Common myeloid progenitor, CD34-positive (primary cell): ENCODE results near the gene SDCBP2.

Source experiments
- CTCF ChIA-PET: fragments of 350-600 bp; sonication (Branson Sonifier 250); formaldehyde crosslinking; loops from one replicate; lab custom pipeline; 2021; ENCODE audit warnings: antibody characterized with exemption; lab: Charles Lee
- POLR2A ChIA-PET: fragments of 350-600 bp; sonication (Branson Sonifier 250); formaldehyde crosslinking; loops from one replicate; lab custom pipeline; 2021; ENCODE audit warnings: antibody characterized with exemption; lab: Charles Lee
- DNase-seq, 3 donors: peaks; one replicate each; pipeline versions ENCODE4 v3.0.0 to v3.0.0-alpha.2; 2013
- H3K27ac ChIP-seq, 2 experiments: 1 replicate in 1 of 2; 2 replicates in 1 of 2; pipeline ENCODE4 v1.7.0; 2013; ENCODE audit warnings: inconsistent platforms in 2 of 2, low read length in 2 of 2, mild to moderate bottlenecking in 2 of 2, low read depth in 1 of 2, moderate library complexity in 1 of 2; ENCODE audit not compliant: severe bottlenecking in 2 of 2, insufficient read depth in 1 of 2, poor library complexity in 1 of 2
- H3K27me3 ChIP-seq, 5 experiments: replicated peaks in 2 of 5; 1 replicate in 3 of 5; 2 replicates in 2 of 5; pipeline versions ENCODE4 v1.6.1 to v1.7.0; 2013; ENCODE audit warnings: low read length in 4 of 5, mild to moderate bottlenecking in 2 of 5, moderate library complexity in 2 of 5, inconsistent platforms in 1 of 5; ENCODE audit not compliant: insufficient read depth in 5 of 5, control insufficient read depth in 4 of 5
- H3K36me3 ChIP-seq, 4 experiments: 1 replicate in 2 of 4; 2 replicates in 2 of 4; pipeline versions ENCODE4 v1.6.1 to v1.7.0; 2013; ENCODE audit warnings: low read length in 3 of 4, control low read depth in 1 of 4, mild to moderate bottlenecking in 1 of 4; ENCODE audit not compliant: control insufficient read depth in 4 of 4, insufficient read depth in 4 of 4
- H3K4me1 ChIP-seq, 4 experiments: 1 replicate in 3 of 4; 2 replicates in 1 of 4; pipeline versions ENCODE4 v1.6.1 to v1.7.1; 2013; ENCODE audit warnings: low read length in 3 of 4, mild to moderate bottlenecking in 3 of 4, control low read depth in 1 of 4, inconsistent platforms in 1 of 4, moderate library complexity in 1 of 4; ENCODE audit not compliant: control insufficient read depth in 4 of 4, insufficient read depth in 4 of 4; ENCODE audit errors: control extremely low read depth in 1 of 4
- H3K4me3 ChIP-seq, 7 experiments: 1 replicate in 4 of 7; 2 replicates in 3 of 7; pipeline versions ENCODE4 v1.5.1 to v1.7.0; 2013; ENCODE audit warnings: mild to moderate bottlenecking in 7 of 7, low read length in 6 of 7, moderate library complexity in 6 of 7, inconsistent platforms in 2 of 7, low read depth in 2 of 7, control low read depth in 1 of 7; ENCODE audit not compliant: insufficient read depth in 4 of 7, control insufficient read depth in 1 of 7; ENCODE audit errors: extremely low read depth in 1 of 7
- H3K9me3 ChIP-seq, 5 experiments: 1 replicate in 4 of 5; 2 replicates in 1 of 5; pipeline versions ENCODE4 v1.6.1 to v1.7.1; 2013; ENCODE audit warnings: low read length in 4 of 5, mild to moderate bottlenecking in 2 of 5, inconsistent platforms in 1 of 5, low read depth in 1 of 5, moderate library complexity in 1 of 5; ENCODE audit not compliant: control insufficient read depth in 4 of 5, insufficient read depth in 2 of 5; ENCODE audit errors: control extremely low read depth in 1 of 5
- WGBS: methylation state at CpG from one replicate; pipeline ENCODE4 v1.1.5; 2013; ENCODE audit not compliant: insufficient coverage; 5-methylcytosine and 5-hydroxymethylcytosine counted together

Gene SDCBP2

DNA sequence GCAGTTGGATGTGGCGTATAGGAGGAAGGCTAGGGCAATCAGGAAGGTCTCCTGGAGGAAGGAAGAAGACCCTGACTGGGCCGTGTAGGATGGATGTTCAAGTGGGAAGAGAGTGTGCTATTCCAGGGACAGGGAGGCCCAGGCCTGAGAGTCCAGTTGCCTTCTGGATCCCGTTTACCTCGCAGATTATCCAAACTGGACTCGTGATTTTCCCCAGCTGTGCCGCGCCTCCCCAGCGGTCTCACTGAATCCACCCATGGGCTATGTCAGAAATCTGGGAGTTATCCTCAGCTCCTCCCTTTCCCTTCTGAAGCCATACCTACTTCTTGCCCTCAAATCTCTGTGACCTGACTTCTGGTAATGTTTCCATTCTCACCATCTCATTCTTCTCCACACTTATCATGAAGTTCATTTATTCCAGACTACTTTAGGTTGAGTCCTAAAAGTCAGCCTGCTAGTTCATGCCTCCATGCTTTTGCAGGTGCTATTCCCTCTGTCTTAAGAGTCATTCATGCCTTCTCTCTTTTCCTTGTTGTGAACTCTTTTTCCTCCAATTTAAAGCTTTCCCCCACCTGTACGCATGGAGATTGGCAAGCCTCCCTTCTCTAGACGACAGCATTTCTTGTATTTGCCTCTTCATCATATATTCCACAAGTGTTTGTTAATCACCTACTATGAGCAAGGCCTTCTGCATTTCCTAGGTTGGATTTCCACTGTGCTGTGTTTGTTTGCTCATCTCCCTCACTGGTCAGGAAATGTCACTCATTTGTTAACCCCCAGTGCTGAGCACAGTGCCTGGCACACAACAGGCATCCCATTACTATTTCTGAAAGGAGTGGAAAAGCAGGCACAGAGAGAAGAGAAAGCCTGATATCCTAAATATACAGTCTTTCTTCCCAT, 2.7 kb downstream of the SDCBP2 start:
- 63% methylated on average over 10 of the region's 10 CpGs for WGBS
- Histone ChIP-seq H3K36me3 (peaks cover 0 to 16% (median 7%) of the 10 kb centered on the region in 4 experiments), H3K9me3 (no peaks in the 10 kb centered on the region), H3K4me3 (peak overlapping the region; percentile 66 to 95 (median 82)), H3K4me1 (peaks cover 10 to 63% (median 43%) of the 10 kb centered on the region in 4 experiments), H3K27ac (peak overlapping the region; percentile 99), H3K27me3 (no peaks in the 10 kb centered on the region)
- ChIA-PET POLR2A (interaction anchor here (0.5 to 2.5 kb wide), 4 partner anchors 65 to 325 kb away, joined by 3 to 8 read pairs (median 4); partner anchors contain the start of gene FKBP1A), CTCF (interaction anchor here (1.0 to 3.4 kb wide), 7 partner anchors 10 to 110 kb away, joined by 3 to 11 read pairs (median 4); no protein-coding TSS in a partner anchor)
- no peak for DNase-seq

DNA sequence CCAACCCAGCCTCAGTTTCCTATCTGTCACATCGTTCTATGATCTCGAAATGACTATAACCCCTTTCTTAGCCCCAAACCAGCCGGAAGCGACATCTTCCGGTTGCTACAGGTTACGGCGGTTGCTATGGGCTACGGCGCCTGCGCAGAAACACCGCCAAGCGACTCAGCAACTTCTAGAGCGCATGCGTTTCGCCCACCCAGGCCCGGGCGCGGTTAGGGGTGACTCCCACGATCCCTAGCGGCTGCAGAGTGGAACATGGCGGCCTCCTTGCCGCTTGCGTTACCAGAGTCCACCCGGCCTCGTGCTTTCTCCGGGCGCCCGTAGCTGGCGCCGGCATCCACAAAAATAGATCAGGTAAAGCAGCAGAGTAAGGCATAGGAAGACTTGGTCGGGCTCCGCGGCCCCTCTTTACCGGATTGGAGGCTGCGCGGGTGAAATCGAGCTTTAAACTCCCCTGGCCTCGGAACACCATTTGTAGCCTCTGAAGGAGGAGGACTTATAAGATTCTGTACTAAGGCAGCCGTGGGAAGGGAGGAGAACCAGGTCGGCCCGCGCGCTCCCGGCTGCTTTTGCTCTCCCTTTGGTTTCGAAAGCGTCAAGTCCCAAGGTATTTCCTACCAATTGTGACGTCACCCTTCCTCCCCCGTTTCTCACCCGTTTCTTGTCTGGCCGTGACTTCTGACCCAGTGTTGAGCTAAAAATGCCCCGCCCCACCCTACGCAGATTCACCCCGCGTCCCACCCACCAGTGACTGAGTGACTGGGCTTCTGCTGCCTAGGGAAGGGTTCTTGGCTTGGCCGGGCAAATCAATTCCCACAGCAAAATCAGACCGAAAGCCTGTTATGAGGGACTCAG, 3.5 kb downstream of the SDCBP2 start:
- CTCF ChIA-PET, result interaction anchor here (0.6 to 4.0 kb wide), 6 partner anchors 10 to 113 kb away, joined by 3 to 35 read pairs (median 4); no protein-coding TSS in a partner anchor
- WGBS, result under 1% methylated on average over 54 of the region's 56 CpGs
- DNase-seq, result peak; percentile 96 to 98 (median 97)
- POLR2A ChIA-PET, result interaction anchor here (0.5 to 2.5 kb wide), 6 partner anchors 11 to 326 kb away, joined by 3 to 8 read pairs (median 3); partner anchors contain the start of gene FKBP1A
- no peaks in the 10 kb centered on the region for H3K9me3 ChIP-seq
- peak overlapping the region; percentile 99 for H3K27ac ChIP-seq
- H3K4me3 ChIP-seq, result peak overlapping the region; percentile 66 to 95 (median 82)
- peaks cover 10 to 62% (median 43%) of the 10 kb centered on the region in 4 experiments for H3K4me1 ChIP-seq
- H3K36me3 ChIP-seq, result peaks cover 0 to 8% (median 3%) of the 10 kb centered on the region in 4 experiments
- no peaks in the 10 kb centered on the region for H3K27me3 ChIP-seq

DNA sequence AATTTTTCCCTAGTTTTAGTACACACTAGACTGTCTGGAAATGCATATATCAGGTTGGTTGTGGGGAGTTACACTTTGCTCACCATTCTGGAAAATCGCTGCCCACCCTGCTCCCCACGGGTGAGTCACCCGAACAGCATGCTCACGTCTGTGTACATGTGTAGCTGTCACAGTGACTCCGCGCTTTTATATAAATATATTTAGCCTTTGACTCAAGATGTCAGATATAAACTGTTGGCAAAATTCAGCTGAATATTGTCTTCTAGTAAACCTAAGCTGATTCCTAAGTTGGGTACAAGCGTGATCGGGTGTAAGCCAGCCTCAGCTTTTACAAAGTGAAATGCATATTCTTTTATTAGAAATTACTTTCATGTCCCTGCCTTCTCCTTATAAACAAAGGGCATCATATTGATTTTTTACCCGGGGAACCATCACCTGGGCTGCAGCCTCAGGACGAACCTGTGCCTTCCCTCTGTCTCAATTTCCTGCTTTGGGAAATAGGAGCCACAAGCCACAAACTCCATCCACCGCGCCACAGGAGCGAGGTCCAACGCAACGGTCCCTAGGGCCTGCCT, 4.3 kb downstream of the SDCBP2 start:
- H3K36me3 ChIP-seq, result peaks cover 0 to 6% (median 3%) of the 10 kb centered on the region in 4 experiments
- DNase-seq, result peak; percentile 79 to 91 (median 87)
- 4% methylated on average over 7 of the region's 15 CpGs for WGBS
- H3K27me3 ChIP-seq, result no peaks in the 10 kb centered on the region
- H3K4me3 ChIP-seq, result peak overlapping the region; percentile 66 to 95 (median 82)
- CTCF ChIA-PET, result interaction anchor here (0.6 to 4.0 kb wide), 6 partner anchors 9 to 113 kb away, joined by 3 to 35 read pairs (median 3); no protein-coding TSS in a partner anchor
- POLR2A ChIA-PET, result interaction anchor here (0.7 to 2.5 kb wide), 4 partner anchors 12 to 69 kb away, joined by 3 to 8 read pairs (median 4); partner anchors contain the start of gene FKBP1A
- no peaks in the 10 kb centered on the region for H3K9me3 ChIP-seq
- H3K27ac ChIP-seq, result peak overlapping the region; percentile 99
- H3K4me1 ChIP-seq, result peaks cover 10 to 60% (median 43%) of the 10 kb centered on the region in 4 experiments

DNA sequence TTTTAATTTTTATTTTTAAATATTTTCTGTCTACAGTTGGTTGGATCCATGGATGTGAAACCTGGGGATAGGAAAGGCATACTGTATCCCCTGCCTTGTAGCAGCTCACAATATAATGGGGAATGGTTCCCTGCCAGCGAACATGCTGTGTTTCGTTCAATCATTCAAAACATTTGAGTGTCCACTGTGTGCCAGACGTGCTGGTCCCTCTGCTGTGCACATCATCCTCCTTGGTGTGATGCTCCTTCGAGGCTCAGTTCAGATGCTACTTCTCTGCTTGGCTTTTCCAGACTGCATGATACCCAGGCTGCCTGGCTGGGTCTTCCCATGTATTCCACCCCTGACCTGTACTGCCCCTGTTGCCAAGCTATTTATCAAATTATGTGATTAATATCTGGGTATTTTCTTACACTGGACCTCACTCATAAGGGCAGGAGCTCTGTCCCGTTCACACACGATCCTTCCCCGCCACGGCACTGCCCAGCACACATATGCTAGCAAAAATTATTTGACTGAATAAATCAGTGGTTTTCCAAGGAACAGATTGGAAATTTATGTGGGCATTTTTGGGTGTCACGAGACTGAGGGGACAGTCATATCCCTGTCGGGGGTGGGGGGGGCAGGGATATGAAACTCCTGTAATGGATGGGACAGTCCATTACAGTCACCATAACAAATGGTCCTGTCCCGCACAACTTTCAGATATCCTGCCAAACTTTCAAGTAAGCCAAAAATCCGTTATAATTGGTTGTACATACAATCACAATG, 4.9 kb downstream of the SDCBP2 start:
- 90% methylated on average over 10 of the region's 12 CpGs for WGBS
- DNase-seq, result no peak
- Histone ChIP-seq H3K9me3 (no peaks in the 10 kb centered on the region), H3K36me3 (peaks cover 0 to 6% (median 3%) of the 10 kb centered on the region in 4 experiments), H3K27me3 (no peaks in the 10 kb centered on the region), H3K27ac (peak overlapping the region; percentile 99), H3K4me3 (peak overlapping the region in 3 of 7 experiments; percentile 89 to 95 (median 91)), H3K4me1 (peaks cover 10 to 59% (median 43%) of the 10 kb centered on the region in 4 experiments)
- CTCF ChIA-PET, result interaction anchor here (0.9 to 4.0 kb wide), 6 partner anchors 9 to 114 kb away, joined by 3 to 35 read pairs (median 4); no protein-coding TSS in a partner anchor
- POLR2A ChIA-PET, result interaction anchor here (1.3 to 2.5 kb wide), 3 partner anchors 59 to 69 kb away, joined by 3 to 8 read pairs (median 6); partner anchors contain the start of gene FKBP1A

DNA sequence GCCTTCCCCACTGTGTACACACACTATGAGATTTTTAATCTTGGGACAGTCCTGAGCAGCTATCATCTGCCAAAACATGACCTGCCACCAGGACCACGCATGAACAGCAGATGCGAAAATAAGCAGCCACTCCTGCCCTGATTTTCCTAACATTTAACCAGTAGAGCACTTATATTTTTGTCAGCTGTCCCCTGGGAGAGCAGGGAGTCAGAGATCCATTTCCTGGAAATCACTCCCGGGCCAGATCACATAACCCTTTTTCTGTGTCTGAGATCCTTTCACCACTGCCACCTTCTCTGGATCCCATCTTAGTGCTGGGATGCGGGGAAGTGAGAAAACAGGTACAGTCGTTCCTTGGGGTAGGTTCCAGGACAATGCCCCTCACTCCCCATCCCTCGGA, 5.7 kb downstream of the SDCBP2 start:
- Histone ChIP-seq H3K4me3 (peak overlapping the region in 1 of 7 experiments; percentile 37), H3K36me3 (peaks cover 0 to 2% (median 0%) of the 10 kb centered on the region in 4 experiments), H3K4me1 (peaks cover 10 to 53% (median 42%) of the 10 kb centered on the region in 4 experiments), H3K27ac (peak overlapping the region; percentile 43 to 62), H3K27me3 (no peaks in the 10 kb centered on the region), H3K9me3 (no peaks in the 10 kb centered on the region)
- WGBS, result 62% methylated on average over 4 of the region's 6 CpGs
- CTCF ChIA-PET, result interaction anchor here (0.9 to 4.0 kb wide), 8 partner anchors 8 to 127 kb away, joined by 3 to 35 read pairs (median 6); no protein-coding TSS in a partner anchor
- POLR2A ChIA-PET, result no interaction called here
- DNase-seq, result no peak
